GM06990 (cell line): ENCODE data around the gene ZNF280D.

Experiments used
- DNase-seq: peaks from one replicate; pipeline ENCODE4 v3.0.0-alpha.2; 2011; ENCODE audit not compliant: insufficient read length; ENCODE audit errors: extremely low read depth
- H3K27me3 ChIP-seq: replicated peaks from 2 replicates; pipeline ENCODE4 v1.6.0; 2011; ENCODE audit warnings: low read length; ENCODE audit not compliant: control insufficient read depth, insufficient read depth
- H3K36me3 ChIP-seq: 2 replicates; pipeline ENCODE4 v1.5.1; 2011; ENCODE audit warnings: low read length; ENCODE audit not compliant: control insufficient read depth, insufficient read depth
- H3K4me3 ChIP-seq: replicated peaks from 2 replicates; pipeline ENCODE4 v1.5.1; 2011; ENCODE audit warnings: low read depth, mild to moderate bottlenecking, control low read depth, low read length
- CTCF ChIP-seq: IDR thresholded peaks from 2 replicates; pipeline ENCODE4 v1.5.1; 2011; ENCODE audit warnings: low read length, control low read depth, mild to moderate bottlenecking, inconsistent platforms; ENCODE audit not compliant: insufficient read depth, poor library complexity, severe bottlenecking

ZNF280D gene

GRCh38 chr15:56582785-56583184 lies 150.5 kb downstream of the ZNF280D start:
- Histone ChIP-seq H3K36me3 (no peaks in the 10 kb centered on the region), H3K27me3 (no peaks in the 10 kb centered on the region), H3K4me3 (no peak overlapping the region)
- DNase-seq, result no peak
- TF ChIP-seq CTCF, result no peak
